HG03565 (cell line): Measurements from ENCODE around the gene IL1RAPL1.
"Not testable (repeated sequence)": the region's sequence is repeated elsewhere in the genome, so short reads cannot be mapped to it uniquely, and the experiment has no call there.

ENCODE experiments used
- ATAC-seq: cut with Tn5 transposase; IDR thresholded peaks from one replicate; pipeline ENCODE4 v1.9.1; 2021; ENCODE audit warnings: mild to moderate bottlenecking, moderate library complexity; ENCODE audit not compliant: unreplicated experiment

The IL1RAPL1 gene

DNA sequence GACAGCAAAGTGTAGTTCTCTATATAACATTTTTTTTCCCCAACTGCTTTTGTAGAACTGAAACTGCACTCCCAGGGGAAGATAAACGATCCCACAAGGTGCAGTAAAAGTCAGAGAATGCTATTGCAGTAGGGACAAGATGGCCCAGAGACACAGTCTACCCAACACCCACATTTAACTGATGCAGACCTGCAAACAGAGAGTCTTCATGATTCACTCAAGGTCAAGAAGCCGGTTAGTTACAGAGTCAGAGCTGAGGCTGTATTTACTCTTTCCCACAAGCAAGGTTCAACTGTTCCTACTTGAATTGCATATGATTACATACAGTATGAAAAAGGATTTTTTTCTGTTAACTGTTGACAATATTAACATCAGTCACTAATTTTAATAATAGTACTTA is 654.6 kb downstream of the IL1RAPL1 start:
- ATAC-seq = no peak

DNA sequence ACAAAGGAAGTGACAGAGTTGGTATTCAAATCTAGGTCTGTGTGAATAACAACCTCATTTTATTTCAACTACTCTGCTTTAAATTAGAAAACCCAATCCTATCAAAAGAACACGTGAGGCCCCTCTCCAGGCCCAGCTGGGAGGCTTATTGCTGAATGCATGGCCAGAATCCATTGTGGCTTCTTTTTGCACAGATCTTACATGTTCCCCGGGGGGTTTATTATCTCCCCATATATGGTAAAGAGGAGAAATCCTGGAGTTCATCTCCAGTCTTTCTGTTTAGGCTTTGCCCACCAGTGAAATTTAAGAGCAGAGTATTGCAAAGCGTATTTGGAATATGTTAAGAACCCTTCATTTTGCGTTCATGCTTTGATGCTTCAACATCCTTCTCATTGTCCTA is 655.6 kb downstream of the IL1RAPL1 start:
- no peak for ATAC-seq

DNA sequence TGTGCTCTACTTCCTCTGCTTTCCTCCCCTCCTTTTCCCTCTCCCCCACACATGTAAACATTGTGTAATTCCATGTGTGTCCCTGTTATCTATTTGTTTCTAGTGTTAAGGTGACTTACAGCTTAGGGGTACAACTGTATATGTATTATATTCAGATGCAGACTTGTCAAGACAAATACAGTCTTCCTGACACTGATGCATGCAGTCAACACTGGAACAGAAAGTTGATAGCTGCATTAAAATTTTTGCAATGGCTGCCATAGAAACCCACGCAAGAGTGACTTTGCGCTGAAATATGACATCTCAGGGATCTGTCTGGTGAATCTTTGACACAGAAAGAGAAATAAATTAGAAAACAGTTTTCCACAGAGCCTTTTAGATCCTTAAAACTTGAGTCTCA is 656.7 kb downstream of the IL1RAPL1 start:
- no peak for ATAC-seq

DNA sequence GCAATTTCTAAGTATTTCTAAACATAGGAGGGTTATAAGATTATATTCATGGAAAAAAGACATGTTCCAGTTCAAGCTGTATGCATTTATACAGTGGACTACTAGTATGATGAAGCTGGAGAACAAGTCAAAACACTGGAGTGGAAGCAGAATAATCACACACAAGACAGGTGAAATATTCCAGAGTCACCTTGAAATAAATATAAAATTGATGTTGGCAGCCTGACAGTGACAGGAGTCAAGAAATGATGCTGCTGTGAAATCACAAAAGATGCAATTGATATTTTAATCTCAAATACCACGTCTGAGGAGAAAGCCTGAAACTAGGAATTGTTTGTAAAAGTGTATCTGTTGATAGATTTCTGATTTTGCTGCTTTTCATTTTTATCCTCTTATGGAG is 667.3 kb downstream of the IL1RAPL1 start:
- ATAC-seq = no peak

DNA sequence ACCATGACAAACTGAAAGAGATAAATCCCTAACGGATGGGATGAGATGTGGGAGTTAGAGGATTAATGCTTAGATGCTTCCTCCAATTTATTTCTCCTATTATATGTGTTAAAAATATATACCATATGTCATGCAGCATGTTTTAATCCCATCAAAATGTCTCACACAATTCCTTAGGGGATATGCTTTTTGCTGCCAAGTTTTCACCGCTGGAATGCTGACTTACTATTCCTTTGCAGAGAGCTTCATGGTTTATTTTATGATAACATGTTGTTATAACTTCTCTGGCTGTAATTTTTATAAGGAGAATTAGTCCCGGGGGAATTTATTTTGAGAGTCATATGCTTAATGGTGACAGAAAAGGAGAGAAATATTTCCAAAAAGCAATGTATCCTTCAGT is 670.3 kb downstream of the IL1RAPL1 start:
- no peak for ATAC-seq

DNA sequence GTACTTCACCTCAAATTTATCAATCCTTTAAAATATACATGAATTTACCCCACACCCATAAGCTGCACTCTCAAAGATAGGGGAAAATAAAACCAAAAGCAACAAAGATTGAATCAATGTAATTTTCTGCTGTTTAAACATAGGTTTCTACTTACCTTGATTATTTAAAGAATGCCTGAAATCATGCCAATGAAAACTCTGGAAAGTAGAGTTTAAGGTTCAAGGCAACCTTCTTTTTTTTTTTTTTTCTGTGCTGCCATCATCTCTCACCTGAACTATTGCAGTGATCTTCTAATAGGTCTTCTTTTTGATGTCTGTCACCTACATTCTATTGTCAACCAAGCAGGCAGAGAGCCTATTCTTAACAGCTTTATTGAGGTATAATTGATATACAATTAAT is 682.1 kb downstream of the IL1RAPL1 start:
- ATAC-seq = no peak

DNA sequence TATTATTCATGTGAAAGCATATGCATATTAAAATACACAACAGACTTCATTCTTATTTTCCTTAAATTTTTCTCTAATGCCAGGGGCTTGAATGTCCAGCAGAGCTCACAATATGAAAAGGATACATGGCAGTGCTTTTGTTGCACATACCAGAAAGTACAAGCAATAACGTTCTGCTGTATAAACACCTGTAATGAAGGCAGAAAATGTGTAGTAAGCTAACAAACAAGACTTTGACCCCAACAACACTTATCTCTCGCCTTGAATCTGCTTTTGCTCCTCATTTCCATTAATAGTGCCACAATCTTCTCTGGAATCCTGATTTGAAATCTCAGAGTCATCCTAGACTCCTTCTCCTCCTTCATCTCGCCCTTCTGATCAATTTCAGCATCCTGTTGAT is 687.3 kb downstream of the IL1RAPL1 start:
- no peak for ATAC-seq

DNA sequence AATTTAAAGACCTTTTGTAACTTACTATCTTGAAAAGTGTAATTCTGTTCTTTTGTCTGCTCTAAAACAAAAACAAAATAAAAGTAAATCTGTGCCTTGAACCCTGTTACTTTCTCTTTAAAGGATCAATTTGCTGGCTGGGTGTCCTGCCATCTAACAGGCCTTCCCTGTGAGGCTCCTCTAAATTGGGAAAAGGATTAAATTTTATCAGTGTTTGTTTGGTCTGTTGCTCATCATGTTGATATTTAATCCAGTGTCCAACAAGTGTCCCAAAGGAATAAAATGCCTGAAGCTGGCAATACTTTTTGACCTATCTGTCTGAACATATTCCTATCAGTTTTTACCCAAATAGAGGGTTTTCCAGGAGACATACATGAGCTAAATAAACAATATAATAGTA is 688.7 kb downstream of the IL1RAPL1 start:
- no peak for ATAC-seq

DNA sequence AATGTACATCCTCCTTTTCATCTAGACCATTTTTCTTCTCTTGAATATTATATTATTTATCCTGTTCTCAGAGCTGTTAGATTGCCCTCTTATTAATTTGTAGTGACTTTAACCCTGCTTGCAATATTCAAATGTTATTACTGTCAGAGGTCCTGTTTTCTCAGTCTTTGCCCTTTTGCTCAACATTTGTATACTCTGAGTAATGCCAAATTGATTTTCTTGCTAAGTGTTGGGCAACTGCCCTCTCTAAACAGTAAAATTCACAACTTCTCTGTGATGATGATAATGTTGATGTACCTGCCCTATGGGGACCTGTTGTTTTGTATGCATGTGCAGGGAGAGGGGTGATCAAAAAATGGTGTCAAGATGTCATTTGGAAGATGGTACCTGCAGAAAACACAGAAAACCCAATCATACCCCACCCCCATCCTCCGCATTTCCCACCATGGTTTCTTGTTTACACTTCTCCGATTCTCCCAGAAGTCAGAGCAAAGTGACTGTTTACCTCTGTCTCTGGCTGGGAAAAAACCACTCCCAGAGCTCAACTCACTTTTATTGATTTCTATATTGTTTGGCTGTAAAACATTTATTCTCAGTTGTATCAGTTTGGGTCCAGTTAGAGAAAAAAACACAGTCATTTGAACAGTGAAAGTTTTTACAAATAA is 694.0 kb downstream of the IL1RAPL1 start:
- ATAC-seq = no peak

DNA sequence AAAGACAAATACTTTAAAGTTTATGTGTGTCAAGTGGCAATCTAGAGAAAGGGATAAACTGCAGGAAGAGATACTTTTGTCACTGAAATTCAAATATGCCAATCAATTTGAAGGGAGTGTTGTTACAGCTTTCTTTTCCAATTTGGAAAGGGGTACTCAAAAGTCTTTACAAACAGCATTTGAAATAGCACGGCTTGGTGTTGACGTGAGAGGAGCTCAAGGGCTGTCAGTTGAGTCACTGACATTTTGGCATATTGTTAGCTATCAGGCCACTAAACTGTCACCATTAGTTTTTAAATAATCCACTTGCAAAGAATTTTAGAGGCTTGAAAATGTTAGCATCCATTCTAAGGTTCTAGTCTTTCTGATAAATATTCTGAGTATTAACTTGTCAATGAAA is 698.4 kb downstream of the IL1RAPL1 start:
- no peak for ATAC-seq

DNA sequence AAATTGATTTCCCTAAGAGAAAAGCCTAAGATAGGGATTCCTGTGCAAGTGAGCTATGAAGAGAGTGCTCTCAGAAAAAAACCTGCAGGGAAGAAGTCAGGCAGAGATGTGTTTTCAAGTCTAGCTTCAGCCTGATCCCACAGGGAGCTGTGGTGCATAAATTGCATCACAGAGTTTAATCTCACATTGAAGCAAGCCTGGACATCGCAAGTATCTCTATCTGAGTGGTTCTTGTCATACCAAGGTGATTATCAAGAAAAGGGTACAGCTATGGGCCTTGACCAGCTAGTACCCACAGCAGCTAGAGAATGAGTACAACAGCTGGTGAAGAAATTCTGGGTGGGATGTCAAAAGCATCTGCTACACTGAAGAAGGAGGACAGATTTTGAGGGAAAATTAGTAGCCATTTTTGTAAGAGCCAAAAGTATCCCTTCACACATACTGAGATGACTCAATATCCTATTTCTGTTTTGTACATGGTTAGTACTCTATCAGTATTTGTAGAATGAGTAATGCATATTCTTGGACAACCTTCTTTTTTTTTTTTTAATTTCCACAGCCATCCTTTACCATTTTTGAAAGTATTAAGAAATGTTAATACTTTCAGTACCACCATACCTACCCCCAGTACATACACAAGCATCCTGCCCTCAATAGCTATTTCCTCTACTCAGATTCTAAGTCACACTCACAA is 708.9 kb downstream of the IL1RAPL1 start:
- no peak for ATAC-seq

DNA sequence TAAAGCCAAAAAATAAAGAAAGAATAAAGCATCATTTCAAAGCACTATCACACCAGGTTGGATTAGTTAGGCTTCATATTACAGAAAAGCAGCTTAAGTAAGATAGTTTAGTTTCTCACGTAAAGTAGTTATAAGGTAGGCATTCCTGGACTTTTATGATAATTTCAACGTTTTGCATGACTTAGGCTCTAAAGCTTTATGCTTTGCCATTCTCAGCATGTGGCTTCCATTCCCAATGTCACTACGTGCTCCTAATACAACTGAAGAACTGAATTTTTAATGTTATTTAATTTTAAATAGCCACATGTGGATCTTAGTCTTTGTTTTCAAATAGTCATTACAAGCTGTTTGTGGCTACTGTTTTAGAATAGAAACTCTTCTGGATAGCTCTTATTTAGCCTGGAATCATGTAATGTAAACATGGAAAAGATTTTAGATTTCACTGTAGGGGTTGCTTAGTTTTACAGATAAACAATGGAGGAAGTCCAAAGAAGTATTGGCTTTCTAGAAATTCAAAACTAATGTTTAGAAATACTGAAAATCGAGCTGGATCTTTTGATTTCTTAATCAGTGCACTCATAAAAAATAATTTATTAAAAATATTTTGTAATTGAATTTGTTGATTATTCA is 710.0 kb downstream of the IL1RAPL1 start:
- ATAC-seq = no peak

DNA sequence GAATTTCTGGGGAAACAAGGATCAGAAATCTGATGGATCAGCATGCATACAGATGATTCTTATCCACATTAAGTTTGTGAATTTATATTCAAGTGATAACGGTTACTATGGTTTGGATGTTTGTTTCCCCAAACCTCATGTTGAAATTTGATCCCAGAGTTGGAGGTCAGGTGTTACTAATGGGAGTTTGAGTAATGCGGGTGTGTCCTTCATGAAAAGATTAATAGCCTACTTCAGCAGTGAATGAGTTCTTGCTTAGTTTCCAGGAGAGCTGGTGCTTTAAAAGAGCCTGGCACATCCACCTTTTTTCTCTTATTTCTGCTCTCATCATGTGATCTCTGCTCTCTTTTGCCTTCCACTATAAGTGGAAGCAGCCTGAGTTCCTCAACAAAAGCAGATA is 712.4 kb downstream of the IL1RAPL1 start:
- no peak for ATAC-seq

DNA sequence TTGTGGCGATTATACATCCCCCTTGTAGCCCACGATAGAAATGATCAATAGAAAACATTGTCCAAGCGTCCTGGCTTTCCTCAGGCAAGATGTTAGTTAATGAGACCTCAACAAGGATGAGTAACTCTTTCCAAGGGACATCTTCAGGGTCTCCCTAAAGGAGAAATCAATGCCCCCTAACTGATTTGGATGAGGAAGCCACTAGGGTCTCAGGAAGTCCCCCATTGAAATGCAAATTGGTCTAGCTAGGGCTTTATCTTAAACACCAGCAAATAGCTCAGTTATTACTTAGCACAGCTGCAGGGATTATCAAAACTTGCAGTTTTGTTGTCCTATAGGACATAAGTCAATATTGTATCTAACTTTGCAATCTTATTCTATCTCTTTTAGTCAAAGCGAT is 721.5 kb downstream of the IL1RAPL1 start:
- ATAC-seq = no peak

DNA sequence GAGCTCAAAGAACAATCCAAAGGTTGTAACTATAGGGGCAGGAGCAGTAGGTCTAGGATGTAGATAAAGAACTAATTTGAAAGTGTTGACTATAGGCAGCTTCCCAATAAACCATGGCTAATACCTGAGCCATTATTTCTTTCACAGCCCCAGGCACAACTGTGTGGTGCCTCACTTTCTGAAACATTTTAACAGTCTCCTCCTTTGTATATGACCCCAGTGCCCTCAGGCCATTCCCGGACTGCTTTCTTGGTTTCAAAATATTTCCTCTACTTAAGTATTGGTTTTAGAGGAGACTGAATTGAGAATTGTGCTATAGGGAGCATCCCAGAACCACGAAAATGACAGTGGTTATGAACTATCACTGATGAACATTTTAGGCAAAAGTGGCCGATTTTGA is 728.7 kb downstream of the IL1RAPL1 start:
- ATAC-seq = no peak

DNA sequence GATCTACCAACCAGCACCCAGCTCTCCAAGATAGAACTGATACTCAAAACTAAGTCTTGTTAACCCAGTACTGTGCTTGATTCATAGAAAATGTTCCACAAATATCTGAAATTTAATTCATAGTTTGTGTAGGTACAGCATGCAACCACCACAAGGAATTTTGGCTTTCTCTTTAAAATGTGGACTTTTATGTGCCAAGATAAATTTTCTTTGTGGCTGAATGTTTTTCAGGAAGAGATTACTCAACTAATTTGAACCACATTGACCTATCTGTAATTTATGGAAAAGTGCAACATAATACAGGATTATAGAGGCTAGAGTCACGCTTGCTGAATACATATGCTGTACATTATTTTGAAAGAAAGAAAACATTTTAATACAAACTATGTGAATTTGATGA is 730.8 kb downstream of the IL1RAPL1 start:
- no peak for ATAC-seq

DNA sequence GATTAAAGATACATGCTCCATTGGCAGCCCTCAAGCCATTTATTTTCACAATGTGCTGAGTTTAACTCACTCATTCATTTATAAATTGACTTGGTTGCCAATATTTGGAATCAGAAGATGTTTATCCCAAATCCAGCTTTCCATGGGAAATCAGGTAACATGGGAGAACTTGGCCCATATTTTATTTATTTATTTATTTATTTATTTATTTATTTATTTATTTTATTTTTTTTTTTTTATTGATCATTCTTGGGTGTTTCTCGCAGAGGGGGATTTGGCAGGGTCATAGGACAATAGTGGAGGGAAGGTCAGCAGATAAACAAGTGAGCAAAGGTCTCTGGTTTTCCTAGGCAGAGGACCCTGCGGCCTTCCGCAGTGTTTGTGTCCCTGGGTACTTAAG is 745.2 kb downstream of the IL1RAPL1 start:
- ATAC-seq = not testable (repeated sequence)

DNA sequence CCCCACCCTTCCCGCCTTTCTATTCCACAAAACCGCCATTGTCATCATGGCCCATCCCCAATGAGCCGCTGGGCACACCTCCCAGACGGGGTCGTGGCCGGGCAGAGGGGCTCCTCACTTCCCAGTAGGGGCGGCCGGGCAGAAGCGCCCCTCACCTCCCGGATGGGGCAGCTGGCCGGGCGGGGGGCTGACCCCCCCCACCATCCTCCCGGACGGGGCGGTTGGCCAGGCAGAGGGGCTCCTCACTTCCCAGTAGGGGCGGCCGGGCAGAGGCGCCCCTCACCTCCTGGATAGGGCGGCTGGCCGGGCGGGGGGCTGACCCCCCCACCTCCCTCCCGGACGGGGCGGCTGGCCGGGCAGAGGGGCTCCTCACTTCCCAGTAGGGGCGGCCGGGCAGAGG is 745.8 kb downstream of the IL1RAPL1 start:
- ATAC-seq = not testable (repeated sequence)

DNA sequence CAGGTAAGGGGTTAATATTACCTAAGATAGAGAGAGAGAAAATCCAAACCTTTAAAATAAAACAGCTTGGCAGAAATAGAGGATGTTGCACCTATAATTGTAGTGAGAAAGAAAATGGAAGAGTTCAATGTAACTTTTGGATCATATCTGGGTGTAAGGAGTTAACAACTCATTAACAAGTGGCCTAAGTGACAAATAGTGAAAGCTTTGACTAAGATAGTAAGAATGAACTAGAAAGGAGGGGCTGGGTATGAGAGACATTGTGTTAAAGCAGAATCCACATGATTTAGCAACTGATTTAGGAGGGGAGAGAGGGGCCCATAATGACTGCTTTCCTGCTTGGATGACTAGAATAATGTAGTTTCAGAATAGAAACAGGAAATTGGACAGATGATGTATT is 761.0 kb downstream of the IL1RAPL1 start:
- peak; percentile 59 for ATAC-seq

DNA sequence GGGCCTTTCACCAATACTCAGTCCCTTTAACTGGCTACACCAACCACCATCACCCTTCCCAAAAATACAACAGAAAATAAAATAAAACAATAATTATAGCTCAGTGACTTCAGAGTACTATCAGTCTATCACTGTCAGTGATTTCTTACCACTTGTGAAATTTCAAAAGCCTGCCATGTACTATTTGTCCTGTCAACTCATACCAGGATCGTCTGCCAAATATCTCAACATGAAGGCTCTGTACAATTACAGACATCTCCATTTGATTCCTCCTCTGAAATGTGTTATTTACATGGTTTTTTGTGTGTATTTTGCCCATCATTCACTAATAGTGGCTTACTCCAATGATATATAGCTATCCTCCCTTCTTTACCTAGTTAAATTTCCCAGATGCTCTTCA is 772.0 kb downstream of the IL1RAPL1 start:
- ATAC-seq = no peak

DNA sequence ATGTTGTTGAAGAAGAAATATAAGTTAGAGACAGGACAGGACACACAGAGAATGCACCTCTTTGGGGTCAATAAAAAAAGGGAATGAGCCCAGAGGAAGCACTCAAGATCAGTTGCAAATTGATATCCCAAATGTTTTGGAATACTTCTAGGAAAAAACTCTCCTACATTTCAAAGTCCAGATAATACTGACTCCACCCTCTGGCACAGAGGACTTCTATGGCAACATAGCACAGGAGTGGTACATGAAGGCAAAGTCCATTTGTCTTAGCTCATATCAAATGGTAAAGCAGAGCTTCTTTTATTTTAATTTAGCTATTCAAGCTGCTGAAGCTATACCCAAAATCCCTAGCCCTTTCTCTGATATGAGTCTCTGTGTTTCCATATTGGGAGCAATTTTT is 787.5 kb downstream of the IL1RAPL1 start:
- not testable (repeated sequence) for ATAC-seq

DNA sequence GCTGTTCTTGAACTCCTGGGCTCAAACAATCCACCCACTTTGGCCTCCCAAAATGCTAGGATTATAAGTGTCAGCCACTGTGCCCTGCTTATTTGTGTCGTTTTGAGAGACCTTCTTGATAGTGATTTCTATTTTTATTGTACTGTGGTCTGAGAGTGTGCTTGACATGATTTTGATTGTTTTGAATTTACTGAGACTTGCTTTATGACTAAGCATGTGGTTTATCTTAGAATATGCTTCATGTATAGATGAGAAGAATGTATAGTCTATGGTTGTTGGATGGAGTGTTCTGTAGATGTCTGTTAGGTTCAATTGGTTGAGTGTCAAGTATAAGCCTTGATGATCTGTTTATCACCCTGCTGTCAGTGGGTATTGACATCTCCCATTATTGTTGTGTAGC is 789.3 kb downstream of the IL1RAPL1 start:
- no peak for ATAC-seq
